T-helper 1 cell treated with Interleukin-12 subunit alpha and Interleukin-12 subunit beta and Interleukin-4 antibody, amounts not matched to agents 30 ng/mL and 1 ng/mL, for 36 hours (primary cell): ENCODE measurements around the gene FOXO6. TPM values are rescaled to one million over a fixed set of nuclear protein-coding genes. Genes with fewer than 3 reads are reported as not detected.
"Not testable (repeated sequence)": the region's sequence is repeated elsewhere in the genome, so short reads cannot be mapped to it uniquely, and the experiment has no call there.

Source experiments
- intact Hi-C: fragments of 100-400 bp; cut with micrococcal nuclease; formaldehyde crosslinking; loops from one replicate; pipeline ENCODE4 v1.15.1; 2024
- total RNA-seq: library from RNA; stranded (reverse); gene quantifications from 2 replicates; pipeline ENCODE4 v1.2.3, GENCODE V29; 2022

Gene FOXO6
- total RNA-seq, 1 donor from 2014 or later = not detected

GRCh38 chr1:41328780-41329640 is 32.2 kb upstream of the FOXO6 start:
- intact Hi-C loops = no loop called here

- intact Hi-C loops = no loop called here
These were observed 31.3 kb upstream of the FOXO6 start for GRCh38 chr1:41329662-41330587.

GRCh38 chr1:41330588-41331545 is 30.4 kb upstream of the FOXO6 start:
- intact Hi-C loops = no loop called here

GRCh38 chr1:41331546-41331917 is 29.7 kb upstream of the FOXO6 start:
- intact Hi-C loops = no loop called here

GRCh38 chr1:41332161-41332560 is 29.1 kb upstream of the FOXO6 start:
- intact Hi-C loops = not testable (repeated sequence)

GRCh38 chr1:41333146-41333784 is 28.0 kb upstream of the FOXO6 start:
- intact Hi-C loops = no loop called here

- intact Hi-C loops = no loop called here
These were observed 22.4 kb upstream of the FOXO6 start for GRCh38 chr1:41338820-41339219.

GRCh38 chr1:41340655-41341364 is 20.4 kb upstream of the FOXO6 start:
- intact Hi-C loops = no loop called here

GRCh38 chr1:41341365-41341683 is 19.9 kb upstream of the FOXO6 start:
- intact Hi-C loops = no loop called here

GRCh38 chr1:41341772-41342562 is 19.3 kb upstream of the FOXO6 start:
- intact Hi-C loops = no loop called here

- intact Hi-C loops = no loop called here
These were observed 18.4 kb upstream of the FOXO6 start for GRCh38 chr1:41342774-41343355.

GRCh38 chr1:41343790-41344699 is 17.2 kb upstream of the FOXO6 start:
- intact Hi-C loops = no loop called here

- intact Hi-C loops = no loop called here
These were observed 16.5 kb upstream of the FOXO6 start for GRCh38 chr1:41344708-41345159.

GRCh38 chr1:41345434-41346075 is 15.7 kb upstream of the FOXO6 start:
- intact Hi-C loops = no loop called here

- intact Hi-C loops = no loop called here
These were observed 14.0 kb upstream of the FOXO6 start for GRCh38 chr1:41347276-41347675.

- intact Hi-C loops = no loop called here
These were observed 12.8 kb upstream of the FOXO6 start for GRCh38 chr1:41348394-41348793.

GRCh38 chr1:41349361-41350054 is 11.7 kb upstream of the FOXO6 start:
- intact Hi-C loops = no loop called here
